Right kidney (tissue), 1 donor: Measurements from ENCODE around the gene PNPLA2.
A peak's percentile ranks its signal among the peaks of the same experiment; 100 is the strongest.

ENCODE experiments used
- DNase-seq: peaks from one replicate; pipeline ENCODE4 v3.0.0-alpha.2; 2016

Gene PNPLA2

GRCh38 chr11:813456-814096 is 5.1 kb upstream of the PNPLA2 start:
- no peak for DNase-seq

GRCh38 chr11:815675-816432 is 2.9 kb upstream of the PNPLA2 start:
- DNase-seq: no peak

GRCh38 chr11:816433-816779 is 2.3 kb upstream of the PNPLA2 start:
- DNase-seq: no peak

- DNase-seq: peak; percentile 90
Observed at GRCh38 chr11:819129-819931, 616 bp downstream of the PNPLA2 start.

- peak; percentile 56 for DNase-seq
Observed at GRCh38 chr11:819943-820649, 1.4 kb downstream of the PNPLA2 start.

GRCh38 chr11:820655-821511 is 2.2 kb downstream of the PNPLA2 start:
- DNase-seq: no peak

- DNase-seq: no peak
Observed at GRCh38 chr11:821512-822371, 3.0 kb downstream of the PNPLA2 start.

GRCh38 chr11:823441-824291 is 5.0 kb downstream of the PNPLA2 start:
- DNase-seq: no peak

GRCh38 chr11:824292-824880 is 5.7 kb downstream of the PNPLA2 start:
- peak; percentile 60 for DNase-seq

GRCh38 chr11:824942-825341 is 6.2 kb downstream of the PNPLA2 start:
- no peak for DNase-seq

GRCh38 chr11:825366-826226 is 6.9 kb downstream of the PNPLA2 start:
- no peak for DNase-seq

GRCh38 chr11:826227-826621 is 7.5 kb downstream of the PNPLA2 start:
- DNase-seq: no peak

GRCh38 chr11:826836-827145 is 8.1 kb downstream of the PNPLA2 start:
- DNase-seq: peak; percentile 71

GRCh38 chr11:827146-827896 is 8.6 kb downstream of the PNPLA2 start:
- DNase-seq: peak; percentile 76

- no peak for DNase-seq
Observed at GRCh38 chr11:827897-828192, 9.1 kb downstream of the PNPLA2 start, which contains the start of gene CRACR2B. CRACR2B (plus strand) TSS chr11:827919; CDS start chr11:828608, 689 bp downstream.

- peak; percentile 51 for DNase-seq
Observed at GRCh38 chr11:828506-829175, 9.9 kb downstream of the PNPLA2 start.

GRCh38 chr11:829176-829846 is 10.6 kb downstream of the PNPLA2 start:
- DNase-seq: peak; percentile 67
